IgD-negative memory B cell (primary cell): ENCODE measurements around the gene P2RY6. TPM values are rescaled to one million over a fixed set of nuclear protein-coding genes. Genes with fewer than 3 reads are reported as not detected.
"Not testable (repeated sequence)": the region's sequence is repeated elsewhere in the genome, so short reads cannot be mapped to it uniquely, and the experiment has no call there.

ENCODE experiments used
- H3K27ac Mint-ChIP-seq, 3 donors: one replicate each; pipeline ENCODE4 v1.8.0; 2020 to 2022; ENCODE audit warnings: mild to moderate bottlenecking in 3 of 3, mixed read lengths in 3 of 3, moderate library complexity in 1 of 3
- H3K27me3 Mint-ChIP-seq: one replicate; pipeline ENCODE4 v1.8.0; 2021; ENCODE audit warnings: mixed read lengths
- H3K36me3 Mint-ChIP-seq: one replicate; pipeline ENCODE4 v1.8.0; 2020; ENCODE audit warnings: mild to moderate bottlenecking, mixed read lengths
- H3K4me1 Mint-ChIP-seq, 3 donors: one replicate each; pipeline ENCODE4 v1.8.0; 2020 to 2022; ENCODE audit warnings: mixed read lengths in 3 of 3, mild to moderate bottlenecking in 1 of 3
- H3K4me3 Mint-ChIP-seq, 4 donors: one replicate each; pipeline ENCODE4 v1.8.0; 2020 to 2022; ENCODE audit warnings: mild to moderate bottlenecking in 4 of 4, mixed read lengths in 4 of 4, moderate library complexity in 3 of 4
- H3K9me3 Mint-ChIP-seq, 3 donors: one replicate each; pipeline ENCODE4 v1.8.0; 2020 to 2021; ENCODE audit warnings: mixed read lengths in 3 of 3, mild to moderate bottlenecking in 1 of 3
- polyA plus RNA-seq: library from polyadenylated mRNA; unstranded; fragments of 300-500 nt; fragmentation: Illumina TruSeq; gene quantifications from one replicate; pipeline ENCODE4 v1.2.3, GENCODE V29; 2021

The P2RY6 gene
- polyA plus RNA-seq, 1 donor from 2014 or later = not detected

DNA sequence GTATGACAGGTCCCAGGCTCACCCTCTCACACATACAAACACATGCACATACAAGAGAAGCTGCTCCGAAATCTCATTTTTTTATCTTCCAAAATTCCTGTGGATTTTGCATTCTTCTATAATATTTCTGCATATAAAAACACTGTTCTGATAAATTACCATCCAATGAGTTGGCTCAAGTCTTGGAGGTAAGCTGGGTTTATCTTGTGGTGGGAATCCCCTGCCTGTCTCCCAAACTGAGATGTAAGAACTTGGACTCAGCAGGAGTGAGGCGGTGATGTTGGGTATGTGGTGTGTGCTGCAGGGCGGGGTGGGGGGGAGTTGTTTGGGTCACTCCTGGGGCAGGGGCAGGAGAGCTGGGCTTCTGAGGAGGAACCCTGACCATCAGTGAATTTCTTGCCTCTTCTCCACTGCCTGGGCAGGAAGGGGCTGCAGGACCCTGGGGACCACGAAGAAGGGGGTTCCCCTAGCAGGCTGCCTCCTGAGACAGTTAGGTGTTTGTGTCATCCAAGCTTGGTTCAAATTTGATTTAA is 6.8 kb upstream of the P2RY6 start:
- no peaks in the 10 kb centered on the region for H3K9me3 Mint-ChIP-seq

GRCh38 chr11:73265853-73266645 is 6.1 kb upstream of the P2RY6 start:
- peaks cover 6% of the 10 kb centered on the region for H3K36me3 Mint-ChIP-seq
- peaks cover 0 to 5% (median 0%) of the 10 kb centered on the region in 3 donors for H3K4me1 Mint-ChIP-seq
- no peak overlapping the region for H3K4me3 Mint-ChIP-seq
- H3K27me3 Mint-ChIP-seq = peaks cover 27% of the 10 kb centered on the region
- H3K9me3 Mint-ChIP-seq = no peaks in the 10 kb centered on the region
- peak overlapping the region in 1 of 3 donors; percentile 73 for H3K27ac Mint-ChIP-seq

More for the DNA sequence above, 6.8 kb upstream of the P2RY6 start:
- H3K4me1 Mint-ChIP-seq = peaks cover 0 to 5% (median 0%) of the 10 kb centered on the region in 3 donors
- H3K4me3 Mint-ChIP-seq = no peak overlapping the region
- H3K27ac Mint-ChIP-seq = no peak overlapping the region
- H3K27me3 Mint-ChIP-seq = peaks cover 27% of the 10 kb centered on the region
- peaks cover 6% of the 10 kb centered on the region for H3K36me3 Mint-ChIP-seq

- Mint-ChIP-seq H3K27ac (peak overlapping the region in 1 of 3 donors; percentile 73), H3K36me3 (peaks cover 6% of the 10 kb centered on the region), H3K4me3 (no peak overlapping the region), H3K9me3 (no peaks in the 10 kb centered on the region), H3K4me1 (peaks cover 3 to 10% (median 5%) of the 10 kb centered on the region in 3 donors), H3K27me3 (peaks cover 27% of the 10 kb centered on the region)
Measured at GRCh38 chr11:73266646-73267020, 5.5 kb upstream of the P2RY6 start.

DNA sequence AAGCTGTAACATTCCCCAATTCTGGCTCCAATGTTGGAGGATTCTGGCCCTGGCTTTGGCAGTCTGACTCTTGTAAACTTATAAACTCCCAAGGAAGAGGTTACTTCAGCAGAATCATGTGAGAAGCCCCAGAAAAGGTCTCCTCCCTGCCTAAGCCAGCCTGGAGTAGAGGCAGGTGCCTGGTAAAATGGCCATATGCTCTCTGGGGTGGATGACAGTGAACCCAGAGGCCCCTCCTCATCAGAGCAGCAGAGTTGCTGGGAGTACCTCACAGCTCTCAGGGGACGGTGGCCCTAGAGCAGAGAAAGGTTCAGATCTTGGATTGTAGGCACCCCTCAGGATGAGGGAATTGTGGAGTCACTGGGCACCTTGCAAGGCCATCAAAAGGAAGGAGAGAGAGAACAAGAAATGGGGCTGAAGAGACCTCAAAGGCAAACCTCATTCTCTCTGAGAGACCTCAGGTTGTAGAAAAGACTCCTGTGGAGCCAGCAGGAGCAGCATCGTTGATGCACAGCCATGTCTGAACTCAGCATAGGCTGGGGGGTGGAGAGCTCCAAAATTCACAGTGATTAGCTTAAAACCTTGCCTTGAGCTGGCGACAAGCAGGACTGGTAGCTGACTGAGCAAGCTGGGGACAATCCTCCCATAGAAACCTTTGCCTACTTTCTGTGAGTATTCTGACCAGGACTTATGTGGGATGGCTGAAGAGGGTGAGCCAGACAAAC is 4.9 kb upstream of the P2RY6 start:
- peaks cover 5 to 14% (median 6%) of the 10 kb centered on the region in 3 donors for H3K4me1 Mint-ChIP-seq
- peaks cover 24% of the 10 kb centered on the region for H3K27me3 Mint-ChIP-seq
- H3K27ac Mint-ChIP-seq = no peak overlapping the region
- peak overlapping the region in 1 of 4 donors; percentile 68 for H3K4me3 Mint-ChIP-seq
- no peaks in the 10 kb centered on the region for H3K9me3 Mint-ChIP-seq
- H3K36me3 Mint-ChIP-seq = peaks cover 6% of the 10 kb centered on the region

DNA sequence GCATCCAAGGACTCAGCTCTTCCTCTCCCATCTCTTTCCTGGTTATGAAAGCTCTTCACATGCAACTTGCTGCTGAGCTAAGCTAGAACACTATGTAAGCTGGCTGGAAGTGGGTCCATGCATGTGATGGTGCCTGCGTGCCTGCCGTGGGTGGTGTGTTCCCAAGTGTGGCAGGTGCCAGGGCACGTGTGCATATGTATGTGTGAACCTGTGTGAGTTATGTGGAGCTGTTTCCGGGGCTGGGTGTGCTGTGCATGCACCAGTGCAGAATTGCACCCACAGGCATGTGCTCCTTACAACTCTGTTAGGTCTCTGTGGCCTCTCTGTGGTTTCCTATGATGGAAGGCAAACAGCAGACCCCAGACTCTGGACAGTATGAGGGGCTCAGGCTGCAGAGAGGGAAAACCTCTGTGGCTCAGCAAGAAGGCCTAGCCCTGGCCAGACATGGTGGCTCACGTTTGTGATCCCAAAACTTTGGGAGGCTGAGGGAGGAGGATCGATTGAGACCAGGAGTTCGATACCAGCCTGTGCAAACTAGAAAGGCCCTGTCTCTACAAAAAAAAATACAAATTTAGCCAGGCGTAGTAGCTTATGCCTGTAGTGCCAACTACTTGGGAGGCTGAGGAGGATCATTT is 4.1 kb upstream of the P2RY6 start:
- H3K36me3 Mint-ChIP-seq = peaks cover 3% of the 10 kb centered on the region
- H3K4me1 Mint-ChIP-seq = peaks cover 5 to 14% (median 6%) of the 10 kb centered on the region in 3 donors
- no peak overlapping the region for H3K27ac Mint-ChIP-seq
- H3K4me3 Mint-ChIP-seq = no peak overlapping the region
- peaks cover 22% of the 10 kb centered on the region for H3K27me3 Mint-ChIP-seq
- no peaks in the 10 kb centered on the region for H3K9me3 Mint-ChIP-seq

DNA sequence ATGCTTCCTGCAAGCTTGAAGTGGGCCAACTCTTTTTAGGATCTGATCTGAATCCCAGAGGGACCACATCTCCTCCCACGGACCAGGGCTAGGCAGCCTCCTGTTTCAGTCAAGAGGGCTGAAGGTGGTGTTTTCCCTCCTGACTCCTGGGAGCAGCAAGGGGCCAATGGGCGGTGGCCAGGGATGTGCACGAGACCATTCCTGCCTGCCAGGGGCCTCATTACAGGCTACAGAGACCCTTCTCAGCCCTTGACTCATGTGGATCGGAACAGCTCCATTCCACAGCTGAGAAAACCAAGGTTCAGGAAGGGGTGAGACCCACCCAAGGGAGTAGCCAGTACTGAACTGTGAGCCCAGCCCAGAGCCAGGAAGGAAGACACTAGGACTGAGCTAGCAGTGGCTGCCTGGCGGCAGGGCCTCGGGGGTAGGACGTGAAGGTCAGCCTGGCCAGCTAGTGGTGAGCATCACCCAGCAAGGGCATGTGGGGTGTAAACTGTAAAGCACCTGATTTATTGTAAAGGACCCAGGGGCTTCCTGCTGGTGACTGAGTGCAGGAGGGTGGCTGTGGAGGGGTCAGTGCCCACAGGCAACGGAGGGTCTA is 3.4 kb upstream of the P2RY6 start:
- Mint-ChIP-seq H3K27ac (no peak overlapping the region), H3K27me3 (peaks cover 18% of the 10 kb centered on the region), H3K4me1 (peaks cover 5 to 14% (median 6%) of the 10 kb centered on the region in 3 donors), H3K9me3 (no peaks in the 10 kb centered on the region), H3K4me3 (no peak overlapping the region), H3K36me3 (peaks cover 3% of the 10 kb centered on the region)

GRCh38 chr11:73269459-73270015 is 2.6 kb upstream of the P2RY6 start:
- Mint-ChIP-seq H3K36me3 (peaks cover 3% of the 10 kb centered on the region), H3K9me3 (no peaks in the 10 kb centered on the region), H3K4me1 (peaks cover 5 to 14% (median 6%) of the 10 kb centered on the region in 3 donors), H3K27me3 (peaks cover 17% of the 10 kb centered on the region), H3K27ac (no peak overlapping the region), H3K4me3 (no peak overlapping the region)

GRCh38 chr11:73270016-73270854 is 1.9 kb upstream of the P2RY6 start:
- Mint-ChIP-seq H3K27ac (no peak overlapping the region), H3K36me3 (peaks cover 3% of the 10 kb centered on the region), H3K27me3 (peaks cover 12% of the 10 kb centered on the region), H3K4me3 (no peak overlapping the region), H3K4me1 (peaks cover 5 to 10% (median 6%) of the 10 kb centered on the region in 3 donors), H3K9me3 (no peaks in the 10 kb centered on the region)

GRCh38 chr11:73270855-73271477 is 1.2 kb upstream of the P2RY6 start:
- H3K27me3 Mint-ChIP-seq = peaks cover 10% of the 10 kb centered on the region
- peak overlapping the region in 1 of 3 donors; percentile 91 for H3K27ac Mint-ChIP-seq
- H3K9me3 Mint-ChIP-seq = no peaks in the 10 kb centered on the region
- peaks cover 5 to 10% (median 6%) of the 10 kb centered on the region in 3 donors for H3K4me1 Mint-ChIP-seq
- peaks cover 3% of the 10 kb centered on the region for H3K36me3 Mint-ChIP-seq
- no peak overlapping the region for H3K4me3 Mint-ChIP-seq

- H3K27me3 Mint-ChIP-seq, H3K36me3 Mint-ChIP-seq, H3K9me3 Mint-ChIP-seq: not testable (repeated sequence)
- Mint-ChIP-seq H3K4me3 (peak overlapping the region in 2 of 4 donors; percentile 73 to 82), H3K27ac (peak overlapping the region in 1 of 3 donors; percentile 91), H3K4me1 (peaks cover 5 to 10% (median 6%) of the 10 kb centered on the region in 3 donors)
Measured at GRCh38 chr11:73271478-73271865, 666 bp upstream of the P2RY6 start.

DNA sequence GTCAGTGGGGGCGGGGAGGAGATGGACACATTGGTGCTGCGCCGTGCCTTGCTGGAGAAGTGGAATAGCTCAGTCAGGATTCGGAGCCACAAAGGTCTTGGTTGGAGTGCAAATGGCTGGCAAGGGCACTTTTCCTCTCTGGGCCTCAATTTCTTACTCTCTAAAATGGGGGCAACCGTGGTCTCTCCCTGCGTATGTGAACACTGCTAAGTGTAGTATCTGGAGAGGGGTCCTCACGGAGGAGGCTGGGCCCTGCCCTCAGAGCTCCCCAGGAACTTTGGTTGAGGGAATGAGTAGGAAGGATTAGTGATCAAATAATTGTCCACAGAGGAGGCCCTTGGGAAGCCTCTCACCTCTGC is 521 bp downstream of the P2RY6 start:
- Mint-ChIP-seq H3K27ac (no peak overlapping the region), H3K4me3 (no peak overlapping the region), H3K27me3 (no peaks in the 10 kb centered on the region), H3K9me3 (no peaks in the 10 kb centered on the region), H3K36me3 (peaks cover 3% of the 10 kb centered on the region), H3K4me1 (peaks cover 5 to 10% (median 6%) of the 10 kb centered on the region in 3 donors)

DNA sequence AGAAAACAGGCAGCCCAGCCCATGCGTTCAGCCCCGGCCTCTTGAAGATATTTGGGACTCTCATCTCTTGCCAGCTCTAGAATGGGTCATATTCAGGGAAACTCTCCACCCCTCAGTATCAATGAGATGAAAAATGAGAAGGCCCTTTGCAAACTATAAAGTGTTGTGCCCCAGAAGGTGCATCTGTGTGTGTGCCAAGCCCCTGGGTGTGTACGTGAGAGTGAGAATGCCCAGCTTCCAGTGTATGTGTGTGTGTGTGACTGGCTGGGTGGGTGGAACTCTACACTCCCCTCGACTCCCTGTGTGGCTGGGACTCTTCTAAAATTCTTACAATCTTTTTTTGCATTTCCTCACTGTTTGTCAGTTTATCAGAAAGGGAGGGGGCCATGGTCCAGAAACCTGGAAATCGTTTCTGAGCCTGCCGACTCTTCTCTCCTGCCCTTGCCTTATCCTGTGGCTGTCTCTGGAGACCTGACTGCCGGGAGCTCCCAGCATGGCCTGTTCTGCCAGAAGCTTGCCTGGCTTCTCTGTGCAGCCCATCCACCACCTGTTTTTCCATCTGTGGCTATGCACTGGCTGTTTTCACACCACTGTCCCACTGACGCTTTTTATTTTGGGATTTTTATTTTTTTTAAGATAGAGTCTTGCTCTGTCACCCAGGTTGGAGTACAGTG is 1.2 kb downstream of the P2RY6 start:
- H3K36me3 Mint-ChIP-seq = peaks cover 3% of the 10 kb centered on the region

GRCh38 chr11:73274191-73274590 is 2.1 kb downstream of the P2RY6 start:
- not testable (repeated sequence) for H3K9me3 Mint-ChIP-seq, H3K27me3 Mint-ChIP-seq, H3K36me3 Mint-ChIP-seq, H3K4me3 Mint-ChIP-seq
- Mint-ChIP-seq H3K4me1 (peaks cover 5 to 10% (median 6%) of the 10 kb centered on the region in 3 donors), H3K27ac (peak overlapping the region in 2 of 3 donors; percentile 11 to 19)

More for the DNA sequence above, 1.2 kb downstream of the P2RY6 start:
- H3K27ac Mint-ChIP-seq = peak overlapping the region in 1 of 3 donors; percentile 11
- H3K9me3 Mint-ChIP-seq = no peaks in the 10 kb centered on the region
- peaks cover 5 to 10% (median 6%) of the 10 kb centered on the region in 3 donors for H3K4me1 Mint-ChIP-seq
- no peaks in the 10 kb centered on the region for H3K27me3 Mint-ChIP-seq
- H3K4me3 Mint-ChIP-seq = no peak overlapping the region
